Muscle of arm (tissue), 14 donors: ENCODE measurements around the gene B3GALNT2. TPM values are rescaled to one million over a fixed set of nuclear protein-coding genes. Genes with fewer than 3 reads are reported as not detected.
"Not testable (repeated sequence)": the region's sequence is repeated elsewhere in the genome, so short reads cannot be mapped to it uniquely, and the experiment has no call there.

Experiments
- DNase-seq: peaks from one replicate; pipeline ENCODE4 v3.0.0-alpha.2; 2013
- long read RNA-seq, 11 donors: transcript quantifications; one replicate each; lab custom pipeline, GENCODE V29; 2026
- polyA plus RNA-seq, 12 donors: library from polyadenylated mRNA; unstranded; fragments of 120-200 nt; gene quantifications; one replicate each; pipeline ENCODE4 v1.2.1, GENCODE V29; 2013; ENCODE audit not compliant: insufficient read length in 12 of 12

B3GALNT2 gene
- 10 to 100 TPM in 11 of 12 donors, not detected in 1; 16.5 to 32.8 (median 24.9) TPM for polyA plus RNA-seq
- long read RNA-seq, donor 1, partial matches to known transcripts = 0 of 2 reads
- long read RNA-seq, donor 1, other reads (novel, unspliced or antisense) = 0 of 2 reads
- long read RNA-seq, donor 2, partial matches to known transcripts = 0 of 3 reads
- long read RNA-seq, donor 2, other reads (novel, unspliced or antisense) = 0 of 3 reads
- long read RNA-seq, donor 3, partial matches to known transcripts = 0 of 1 reads
- long read RNA-seq, donor 3, other reads (novel, unspliced or antisense) = 0 of 1 reads
- long read RNA-seq, donor 4 = 0 reads
- long read RNA-seq, donor 5, transcript B3GALNT2-202 (12 exons, 2,015 nt) = major isoform, 5 of 6 reads
- long read RNA-seq, donor 5, partial matches to known transcripts = 0 of 6 reads
- long read RNA-seq, donor 5, other reads (novel, unspliced or antisense) = 0 of 6 reads
- long read RNA-seq, donor 6, partial matches to known transcripts = 0 of 1 reads
- long read RNA-seq, donor 6, other reads (novel, unspliced or antisense) = 0 of 1 reads
- long read RNA-seq, donor 7, partial matches to known transcripts = 0 of 1 reads
- long read RNA-seq, donor 7, other reads (novel, unspliced or antisense) = 0 of 1 reads
- long read RNA-seq, donor 8, partial matches to known transcripts = 0 of 4 reads
- long read RNA-seq, donor 8, other reads (novel, unspliced or antisense) = 0 of 4 reads
- long read RNA-seq, donor 9, partial matches to known transcripts = 0 of 1 reads
- long read RNA-seq, donor 9, other reads (novel, unspliced or antisense) = 0 of 1 reads
- long read RNA-seq, donor 10, partial matches to known transcripts = 0 of 2 reads
- long read RNA-seq, donor 10, other reads (novel, unspliced or antisense) = 0 of 2 reads
- long read RNA-seq, donor 11, partial matches to known transcripts = 0 of 3 reads
- long read RNA-seq, donor 11, other reads (novel, unspliced or antisense) = 0 of 3 reads

GRCh38 chr1:235504122-235504493 lies at the start of gene B3GALNT2:
Gene B3GALNT2, minus strand, starts transcription at chr1:235504452. Its CDS starts 200 bp downstream, at chr1:235504252.
- DNase-seq = no peak

- DNase-seq = no peak
These were observed 48.9 kb upstream of the B3GALNT2 start for GRCh38 chr1:235553112-235553551.

- DNase-seq = no peak
These were observed 48.0 kb upstream of the B3GALNT2 start for GRCh38 chr1:235552146-235552716.

DNA sequence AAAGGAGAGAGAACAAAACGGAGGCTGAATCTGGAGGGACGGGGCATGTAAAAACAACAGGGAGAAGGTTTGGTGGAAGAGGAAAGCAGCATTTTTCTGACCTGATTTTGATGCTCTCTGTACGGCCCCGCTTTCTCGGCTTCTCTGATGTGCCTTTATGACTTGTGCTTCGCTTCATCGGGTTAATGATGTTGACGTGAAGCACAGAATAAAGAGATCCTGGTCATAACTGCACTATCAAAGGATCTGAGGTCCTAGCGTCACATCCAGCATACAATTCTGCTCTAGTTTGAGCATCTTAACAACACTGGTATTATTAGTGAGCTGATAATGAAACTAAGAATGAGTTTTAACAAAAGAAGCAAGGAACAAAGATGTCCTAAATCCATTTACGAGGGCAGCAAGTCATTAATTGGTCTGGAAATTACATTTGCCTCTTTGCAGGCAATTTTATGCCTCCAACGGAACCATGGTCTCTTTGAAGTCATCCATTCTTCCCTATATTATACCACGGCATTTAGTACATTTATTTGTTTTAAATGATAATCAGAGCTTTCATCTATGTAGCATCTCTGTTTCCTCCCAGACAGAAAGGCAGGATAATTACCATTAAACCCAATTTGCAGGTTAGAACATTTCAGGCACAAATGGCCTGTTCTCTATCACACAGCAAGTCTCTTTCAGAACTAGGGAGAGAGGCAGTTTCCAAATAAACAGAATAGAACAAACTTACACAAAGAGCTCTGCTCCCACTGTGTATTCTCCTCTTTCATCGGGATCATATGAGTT lies 45.3 kb upstream of the B3GALNT2 start:
- DNase-seq = no peak

- not testable (repeated sequence) for DNase-seq
These were observed 42.3 kb upstream of the B3GALNT2 start for GRCh38 chr1:235546369-235547155.

DNA sequence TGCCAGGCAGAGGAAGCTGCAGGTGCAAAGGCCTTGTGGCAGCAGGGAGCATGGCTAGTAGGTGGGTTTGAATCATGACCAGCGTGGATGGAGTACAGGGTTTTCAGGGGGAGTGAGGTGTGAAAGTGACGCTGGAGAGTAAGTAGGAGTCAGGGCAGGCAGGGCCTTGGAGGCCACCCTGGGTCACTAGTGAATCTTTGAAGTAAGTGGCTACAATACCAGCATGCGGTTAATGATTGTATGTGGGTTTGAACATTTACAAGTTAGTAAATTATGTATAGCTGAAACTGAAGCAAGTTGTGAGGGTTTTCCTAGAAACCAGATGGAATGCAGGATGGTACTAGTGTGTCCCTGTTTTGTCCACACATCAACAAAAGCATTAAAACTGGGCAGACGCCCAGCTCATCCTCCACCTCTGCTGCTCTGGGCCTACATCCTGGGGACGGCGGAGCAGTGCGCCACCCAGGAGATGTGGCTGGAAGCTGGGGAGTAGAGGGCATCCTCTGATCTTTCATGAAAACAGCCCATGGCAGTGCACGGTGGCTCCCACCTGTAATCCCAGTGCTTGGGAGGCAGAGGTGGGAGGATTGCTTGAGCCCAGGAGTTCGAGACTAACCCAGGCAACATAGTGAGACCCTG lies 41.2 kb upstream of the B3GALNT2 start:
- no peak for DNase-seq

DNA sequence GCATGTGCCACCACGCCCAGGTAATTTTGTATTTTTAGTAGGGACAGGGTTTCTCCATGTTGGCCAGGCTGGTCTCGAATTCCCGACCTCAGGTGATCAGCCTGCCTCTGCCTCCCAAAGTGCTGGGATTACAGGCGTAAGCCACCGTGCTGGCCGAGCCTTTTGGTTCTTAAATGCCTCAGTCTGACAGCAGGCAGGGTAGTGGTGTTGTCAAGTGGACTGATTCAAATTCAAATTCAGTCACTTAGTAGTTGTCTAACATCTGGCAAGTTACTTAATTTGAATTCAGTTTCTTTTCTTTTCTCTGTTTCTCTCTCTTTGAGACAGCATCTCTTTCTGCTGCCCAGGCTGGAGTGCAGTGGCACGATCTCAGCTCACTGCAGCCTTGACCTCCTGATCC lies 38.6 kb upstream of the B3GALNT2 start:
- not testable (repeated sequence) for DNase-seq

DNA sequence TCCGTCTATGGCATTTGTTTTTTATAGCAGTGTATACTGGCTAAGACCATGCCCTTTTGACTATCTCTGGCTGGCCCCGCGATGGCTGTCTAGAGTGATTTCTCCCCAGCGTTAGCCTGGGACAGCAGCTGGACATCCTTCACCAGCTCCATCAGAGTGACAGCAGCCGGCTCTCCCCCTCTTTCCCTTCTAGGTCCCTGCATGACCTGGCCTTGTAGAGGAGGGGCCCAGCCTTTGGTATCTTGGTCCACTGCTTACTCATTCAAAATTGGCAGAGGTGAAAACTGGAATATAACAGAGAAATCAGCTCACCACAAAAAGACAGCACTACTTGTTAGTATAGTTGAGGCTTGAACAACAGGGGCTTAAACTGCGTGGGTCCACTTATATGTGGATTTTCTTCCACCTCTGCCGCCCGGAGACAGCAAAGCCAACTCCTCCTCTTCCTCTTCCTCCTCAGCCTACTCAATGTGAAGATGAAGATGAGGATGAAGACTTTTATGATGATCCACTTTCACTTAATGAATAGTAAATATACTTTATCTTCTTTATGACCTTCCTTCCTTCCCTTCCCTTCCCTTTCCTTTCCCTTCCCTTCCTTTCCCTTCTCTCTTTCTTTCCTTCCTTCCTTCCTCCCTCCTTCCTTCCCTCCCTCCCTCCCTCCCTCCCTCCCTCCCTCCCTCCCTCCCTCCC lies 29.4 kb upstream of the B3GALNT2 start:
- DNase-seq = no peak

DNA sequence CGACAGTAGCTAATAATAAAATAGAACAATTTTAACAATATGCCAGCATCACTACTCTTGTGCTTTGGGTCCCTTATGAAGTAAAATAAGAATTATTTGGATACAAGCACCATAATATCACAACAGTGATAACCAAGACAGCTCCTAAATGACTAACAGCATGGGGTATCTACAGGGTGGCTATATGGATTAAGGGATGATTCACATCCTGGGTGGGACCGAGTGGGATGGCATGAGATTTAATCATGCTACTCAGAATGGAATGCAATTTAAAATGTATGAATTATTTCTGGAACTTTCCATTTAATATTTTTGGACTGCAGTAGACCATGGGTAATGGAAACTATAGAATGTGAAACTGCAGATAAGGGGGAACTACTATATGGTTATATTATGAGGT lies 28.1 kb upstream of the B3GALNT2 start:
- DNase-seq = no peak

GRCh38 chr1:235527196-235527814 lies 23.1 kb upstream of the B3GALNT2 start:
- no peak for DNase-seq

- DNase-seq = no peak
These were observed 21.1 kb upstream of the B3GALNT2 start for GRCh38 chr1:235525314-235525713.

DNA sequence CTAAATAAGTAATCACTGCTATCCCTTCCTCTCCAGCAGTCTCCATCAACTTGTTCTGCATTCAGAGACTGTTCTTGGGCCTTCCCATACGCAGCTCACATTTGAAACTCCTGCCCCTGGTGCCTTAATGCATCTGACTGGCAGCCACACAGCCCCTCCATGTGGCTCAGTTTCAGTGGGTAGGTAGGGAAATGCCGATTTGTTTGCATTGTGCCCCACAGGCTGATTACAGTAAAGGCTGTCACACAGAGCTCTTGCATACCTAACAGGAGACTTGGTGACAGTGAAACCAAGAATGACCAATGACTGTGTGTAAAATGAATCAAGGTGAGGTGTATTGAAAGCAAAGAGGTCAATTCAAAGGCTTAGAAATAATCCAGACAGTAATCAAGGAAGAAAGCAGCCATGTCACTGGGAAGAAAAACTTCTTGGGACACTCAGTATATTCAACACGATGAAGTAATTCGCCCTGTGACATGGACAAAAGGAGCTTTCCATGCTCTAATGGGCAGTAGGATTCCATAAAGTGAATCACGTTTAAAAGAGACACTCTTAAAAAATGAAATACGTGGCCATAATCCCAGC lies 12.7 kb upstream of the B3GALNT2 start:
- DNase-seq = no peak

DNA sequence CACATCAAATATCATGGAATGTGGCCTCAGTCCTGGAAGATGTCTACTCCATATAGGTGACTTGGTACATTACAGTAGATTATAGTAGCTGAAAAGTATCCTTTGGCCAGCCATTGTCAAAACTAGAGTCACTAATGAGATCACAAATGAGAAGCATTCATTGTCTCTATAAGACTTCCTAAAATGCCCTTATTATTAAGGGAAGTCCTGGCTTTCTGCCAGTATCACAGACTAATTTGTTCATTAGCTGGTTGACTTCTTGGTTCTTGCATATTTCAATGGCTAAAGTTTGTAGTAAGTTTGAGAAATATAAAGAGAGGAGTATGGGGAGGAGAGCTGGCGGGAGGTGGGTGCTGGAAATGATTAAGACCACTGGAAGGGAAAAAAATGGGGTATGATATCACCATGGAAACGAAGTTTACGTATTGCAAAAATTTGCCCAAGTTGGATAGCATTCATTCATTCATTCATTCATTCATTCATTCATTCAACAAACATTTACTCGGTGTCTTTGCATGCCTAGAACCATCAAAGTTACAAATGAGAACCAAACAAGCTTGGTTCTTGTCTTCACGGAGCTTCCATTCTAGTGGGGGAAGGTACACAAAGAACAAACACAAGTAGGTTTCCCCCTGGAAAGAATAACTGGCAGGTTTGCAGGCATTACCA lies 11.7 kb upstream of the B3GALNT2 start:
- no peak for DNase-seq

GRCh38 chr1:235513495-235514366 lies 9.5 kb upstream of the B3GALNT2 start:
- peak; percentile 72 for DNase-seq

DNA sequence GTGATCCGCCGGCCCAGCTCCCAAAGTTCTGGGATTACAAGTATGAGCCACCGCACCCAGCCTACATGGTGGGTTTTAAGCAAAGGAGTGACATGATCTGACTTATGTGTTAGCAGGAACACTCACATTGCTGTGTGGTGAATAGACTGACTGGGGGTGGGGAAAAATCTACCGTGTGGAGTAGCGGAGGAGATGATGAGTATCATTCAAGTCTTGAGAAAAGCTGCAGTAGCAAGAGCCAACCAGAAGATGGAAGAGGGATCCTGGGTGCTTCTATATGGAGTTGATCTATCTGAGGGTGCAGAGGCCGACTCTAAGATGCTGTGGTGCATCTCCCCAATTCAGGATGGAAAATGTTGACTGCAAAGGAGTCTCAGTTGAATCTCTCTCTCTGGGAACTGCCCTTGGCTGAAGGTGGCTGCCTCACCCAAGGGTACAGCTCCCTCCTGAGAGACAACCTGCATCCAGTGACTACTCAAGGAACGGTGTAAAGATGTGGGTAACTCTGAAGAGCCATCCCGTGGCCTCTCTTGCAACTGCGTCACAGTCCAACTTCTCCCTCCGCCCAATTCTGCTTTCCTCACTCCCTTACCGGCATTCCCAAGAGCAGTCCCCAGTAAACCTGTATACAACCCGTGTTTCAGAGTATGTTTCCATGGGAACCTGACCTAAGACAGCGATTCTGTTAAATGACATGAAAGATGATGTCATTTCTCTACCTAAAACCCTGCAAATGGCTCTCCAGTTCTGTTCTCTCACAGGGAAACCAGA lies 7.4 kb upstream of the B3GALNT2 start:
- DNase-seq = no peak

DNA sequence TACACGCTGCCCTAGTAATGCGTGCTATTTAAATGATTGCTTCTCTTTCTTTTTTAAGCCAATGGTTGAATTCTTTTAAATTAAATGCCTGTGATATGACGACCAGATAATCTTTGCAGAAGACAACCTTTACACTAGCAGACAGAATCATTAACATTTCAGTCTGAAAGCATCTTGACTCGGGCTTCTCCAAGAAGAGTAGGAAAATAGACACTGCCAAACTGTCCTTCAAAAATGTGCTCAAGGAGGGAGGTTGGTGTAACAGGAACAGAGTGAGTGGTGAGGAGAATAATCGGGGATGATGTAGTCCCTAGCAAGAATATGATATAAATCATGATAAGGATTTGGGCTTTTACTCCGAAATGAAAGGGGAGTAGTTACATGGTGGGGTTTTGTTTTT lies 6.6 kb upstream of the B3GALNT2 start:
- DNase-seq = no peak
